ENCODE measurements around the gene GDPD1. TPM values are rescaled to one million over a fixed set of nuclear protein-coding genes. Genes with fewer than 3 reads are reported as not detected.
"Not testable (repeated sequence)": the region's sequence is repeated elsewhere in the genome, so short reads cannot be mapped to it uniquely, and the experiment has no call there.

Gene GDPD1
- total RNA-seq, 3 donors from 2014 or later: 0.84 to 1.2 (median 1.1) TPM

DNA sequence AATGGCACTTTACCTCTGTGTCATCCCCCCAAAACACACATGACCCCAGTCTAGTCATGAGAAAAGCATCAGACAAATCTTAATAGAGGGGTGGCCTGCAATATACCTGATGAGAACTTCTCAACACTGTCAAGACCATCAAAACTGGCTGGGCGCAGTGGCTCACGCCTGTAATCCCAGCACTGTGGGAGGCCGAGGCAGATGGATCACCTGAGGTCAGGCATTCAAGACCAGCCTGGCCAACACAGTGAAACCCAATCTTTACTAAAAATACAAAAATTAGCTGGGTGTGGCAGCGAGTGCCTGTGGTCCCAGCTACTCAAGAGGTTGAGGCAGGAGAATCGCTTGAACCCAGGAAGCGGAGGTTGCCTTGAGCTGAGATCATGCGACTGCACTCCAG lies 91.2 kb downstream of the GDPD1 start:
- H3K9me3 Mint-ChIP-seq; H3K4me3 Mint-ChIP-seq; H3K4me1 Mint-ChIP-seq (ENCODE audit: low read depth); H3K36me3 Mint-ChIP-seq (ENCODE audit: insufficient read depth); DNase-seq; H3K27me3 Mint-ChIP-seq (ENCODE audit: low read depth): not testable (repeated sequence)
- peak in 1 of 2 donors; percentile 20 for ATAC-seq

GRCh38 chr17:59315866-59316265 lies 95.6 kb downstream of the GDPD1 start:
- no peak for ATAC-seq
- H3K9me3 Mint-ChIP-seq: no peaks in the 10 kb centered on the region
- H3K4me3 Mint-ChIP-seq: no peak overlapping the region

More at GRCh38 chr17:59315866-59316265, 95.6 kb downstream of the GDPD1 start:
- DNase-seq: no peak
- no peaks in the 10 kb centered on the region for H3K27me3 Mint-ChIP-seq (ENCODE audit: low read depth)
- H3K36me3 Mint-ChIP-seq (ENCODE audit: insufficient read depth): no peaks in the 10 kb centered on the region
- no peaks in the 10 kb centered on the region for H3K4me1 Mint-ChIP-seq (ENCODE audit: low read depth)

Other genes starting within 250 kb of the GDPD1 start
- gene TRIM37, start 113.6 kb upstream of the GDPD1 start, total RNA-seq: 10 to 100 TPM; 25.6 to 27.0 (median 26.2) TPM
- gene SKA2, start 65.3 kb upstream of the GDPD1 start, total RNA-seq: 10 to 100 TPM; 30.9 to 35.5 (median 33.4) TPM
- gene PRR11, start 64.8 kb upstream of the GDPD1 start, total RNA-seq: 1 to 10 TPM; 1.8 to 2.3 (median 1.8) TPM
- gene SMG8, start 10.5 kb upstream of the GDPD1 start, total RNA-seq: 10 to 100 TPM; 21.1 to 23.0 (median 21.5) TPM
- gene YPEL2, start 111.1 kb downstream of the GDPD1 start, total RNA-seq: 1 to 10 TPM; 1.3 to 3.1 (median 1.8) TPM

Data from activated T-cell treated with anti-CD3 and anti-CD28 coated beads, Interleukin-2, amount 50 U/mL, for 4 hours (primary cell).